ENCODE measurements around the gene RYR3.
A peak's percentile ranks its signal among the peaks of the same experiment; 100 is the strongest.

Gene RYR3

DNA sequence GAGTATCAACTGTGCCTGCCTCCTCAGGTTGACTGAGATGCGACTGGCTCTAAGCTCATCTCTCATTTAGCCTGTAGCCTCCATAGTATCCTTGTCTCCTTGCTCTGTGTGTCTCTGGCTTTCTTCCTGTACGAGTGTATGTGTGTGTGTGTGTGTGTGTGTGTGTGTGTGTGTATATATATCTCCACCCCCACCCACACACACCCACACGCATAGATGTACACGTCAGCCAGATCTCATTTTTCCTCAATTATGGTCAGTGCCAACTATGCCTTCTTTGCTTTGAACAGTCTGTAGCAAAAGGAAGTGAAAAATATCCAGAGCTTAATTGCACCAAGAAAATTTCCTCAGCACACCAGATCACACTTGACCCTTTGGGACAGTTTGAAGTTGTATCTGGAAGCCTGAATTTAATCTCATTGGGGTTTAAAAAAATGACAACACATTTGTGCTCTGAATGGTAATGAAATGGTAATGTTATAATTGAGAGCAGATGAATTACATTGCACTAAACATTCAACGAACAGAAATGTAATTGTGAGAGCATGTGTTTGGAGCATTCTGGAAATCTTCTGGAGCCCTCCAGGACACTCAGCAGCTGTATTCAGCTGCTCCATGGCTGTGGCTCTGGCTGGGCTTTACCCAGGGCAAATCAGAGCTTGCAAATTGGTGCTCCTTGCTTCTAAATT is 63.6 kb downstream of the RYR3 start:
- DNase-seq (ENCODE audit: low spot score) (no peak), ATAC-seq (ENCODE audit: low read depth) (peak; percentile 35)
- Histone ChIP-seq H3K4me1 (ENCODE audit: insufficient read depth, poor library complexity, severe bottlenecking) (no peaks in the 10 kb centered on the region), H3K36me3 (ENCODE audit: low read depth) (no peaks in the 10 kb centered on the region), H3K27me3 (ENCODE audit: insufficient read depth, poor library complexity, severe bottlenecking) (peaks cover 4% of the 10 kb centered on the region), H3K4me3 (ENCODE audit: severe bottlenecking) (no peak overlapping the region), H3K27ac (ENCODE audit: poor library complexity, severe bottlenecking) (no peak overlapping the region), H3K9me3 (ENCODE audit: severe bottlenecking) (no peaks in the 10 kb centered on the region)
- TF ChIP-seq, protein P1, sequence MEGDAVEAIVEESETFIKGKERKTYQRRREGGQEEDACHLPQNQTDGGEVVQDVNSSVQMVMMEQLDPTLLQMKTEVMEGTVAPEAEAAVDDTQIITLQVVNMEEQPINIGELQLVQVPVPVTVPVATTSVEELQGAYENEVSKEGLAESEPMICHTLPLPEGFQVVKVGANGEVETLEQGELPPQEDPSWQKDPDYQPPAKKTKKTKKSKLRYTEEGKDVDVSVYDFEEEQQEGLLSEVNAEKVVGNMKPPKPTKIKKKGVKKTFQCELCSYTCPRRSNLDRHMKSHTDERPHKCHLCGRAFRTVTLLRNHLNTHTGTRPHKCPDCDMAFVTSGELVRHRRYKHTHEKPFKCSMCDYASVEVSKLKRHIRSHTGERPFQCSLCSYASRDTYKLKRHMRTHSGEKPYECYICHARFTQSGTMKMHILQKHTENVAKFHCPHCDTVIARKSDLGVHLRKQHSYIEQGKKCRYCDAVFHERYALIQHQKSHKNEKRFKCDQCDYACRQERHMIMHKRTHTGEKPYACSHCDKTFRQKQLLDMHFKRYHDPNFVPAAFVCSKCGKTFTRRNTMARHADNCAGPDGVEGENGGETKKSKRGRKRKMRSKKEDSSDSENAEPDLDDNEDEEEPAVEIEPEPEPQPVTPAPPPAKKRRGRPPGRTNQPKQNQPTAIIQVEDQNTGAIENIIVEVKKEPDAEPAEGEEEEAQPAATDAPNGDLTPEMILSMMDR (IDR thresholded peaks at IDR 0.05; ENCODE audit: poor library complexity, severe bottlenecking): no peak

DNA sequence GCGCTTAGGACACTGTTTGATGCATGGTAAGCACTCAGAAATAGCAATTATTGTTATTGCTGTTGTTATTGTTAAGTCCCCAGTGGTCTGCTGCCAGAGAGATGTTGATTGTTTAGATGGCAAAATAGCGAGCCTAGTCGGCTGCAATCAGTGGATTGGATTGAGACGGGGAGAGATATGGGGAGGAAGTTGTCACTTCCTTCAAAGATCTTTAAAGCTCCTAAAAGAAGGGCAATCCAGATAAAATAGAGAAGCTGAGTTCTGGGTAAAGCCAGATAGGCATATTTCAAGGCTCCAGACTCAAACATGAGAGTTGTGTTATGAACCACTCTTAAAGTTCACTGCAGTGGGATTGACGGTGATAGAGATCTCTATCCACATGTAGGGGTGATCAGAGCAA is 64.5 kb downstream of the RYR3 start:
- TF ChIP-seq, protein P1 (IDR thresholded peaks at IDR 0.05; ENCODE audit: poor library complexity, severe bottlenecking): no peak
- Histone ChIP-seq H3K4me1 (ENCODE audit: insufficient read depth, poor library complexity, severe bottlenecking) (no peaks in the 10 kb centered on the region), H3K36me3 (ENCODE audit: low read depth) (no peaks in the 10 kb centered on the region), H3K9me3 (ENCODE audit: severe bottlenecking) (no peaks in the 10 kb centered on the region), H3K27me3 (ENCODE audit: insufficient read depth, poor library complexity, severe bottlenecking) (no peaks in the 10 kb centered on the region), H3K27ac (ENCODE audit: poor library complexity, severe bottlenecking) (no peak overlapping the region), H3K4me3 (ENCODE audit: severe bottlenecking) (no peak overlapping the region)
- ATAC-seq (ENCODE audit: low read depth): no peak
- no peak for DNase-seq (ENCODE audit: low spot score)

DNA sequence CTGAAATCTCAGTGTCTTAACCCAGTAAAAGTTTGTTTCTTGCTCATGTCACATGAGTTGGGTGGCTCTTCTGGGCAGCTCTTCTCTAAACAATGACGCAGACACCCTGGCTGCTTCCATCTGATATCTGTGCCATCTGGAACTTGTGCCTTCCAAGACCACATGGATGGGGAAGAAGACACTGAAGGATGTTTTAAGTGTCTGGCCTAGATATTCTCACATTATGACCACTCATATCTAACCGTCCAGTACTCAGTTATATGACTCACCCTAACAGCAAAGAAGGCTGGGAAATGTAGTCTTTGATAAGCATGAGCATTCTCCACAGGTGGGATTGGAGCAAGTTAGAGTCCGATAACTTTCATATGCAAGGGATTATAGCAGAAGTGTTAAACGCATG is 66.4 kb downstream of the RYR3 start:
- Histone ChIP-seq H3K36me3 (ENCODE audit: low read depth) (no peaks in the 10 kb centered on the region), H3K9me3 (ENCODE audit: severe bottlenecking) (no peaks in the 10 kb centered on the region), H3K4me1 (ENCODE audit: insufficient read depth, poor library complexity, severe bottlenecking) (no peaks in the 10 kb centered on the region), H3K27me3 (ENCODE audit: insufficient read depth, poor library complexity, severe bottlenecking) (no peaks in the 10 kb centered on the region), H3K4me3 (ENCODE audit: severe bottlenecking) (no peak overlapping the region), H3K27ac (ENCODE audit: poor library complexity, severe bottlenecking) (no peak overlapping the region)
- TF ChIP-seq, protein P1 (IDR thresholded peaks at IDR 0.05; ENCODE audit: poor library complexity, severe bottlenecking): no peak
- no peak for ATAC-seq (ENCODE audit: low read depth)
- no peak for DNase-seq (ENCODE audit: low spot score)

DNA sequence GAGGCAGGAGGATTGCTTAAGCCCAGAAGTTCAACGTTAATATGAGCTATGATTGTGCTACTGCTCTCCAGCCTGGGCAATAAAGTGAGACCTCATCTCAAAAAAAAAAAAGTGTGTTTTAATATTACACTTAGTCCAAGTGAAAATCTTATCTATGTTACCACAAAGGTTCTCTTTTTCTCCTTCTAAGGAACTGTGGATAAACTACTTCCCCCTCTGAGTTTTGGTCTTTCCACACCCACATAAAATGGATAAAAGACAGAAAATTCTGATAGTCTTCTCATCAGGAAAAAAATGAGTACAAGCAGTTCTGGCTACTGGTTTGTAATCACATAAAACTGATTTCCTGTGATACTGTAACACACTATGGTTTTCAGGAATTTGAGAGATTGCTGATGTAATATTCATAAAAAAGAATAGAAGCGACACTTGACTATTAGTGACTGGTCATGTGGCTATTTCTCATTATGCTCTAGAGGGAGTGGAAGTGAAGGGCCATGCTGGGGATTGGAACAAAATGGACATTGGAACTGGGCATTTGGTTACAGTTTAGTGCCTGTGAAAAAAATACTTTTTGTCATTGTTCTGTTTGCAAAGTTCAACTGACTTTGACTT is 68.2 kb downstream of the RYR3 start:
- H3K4me3 ChIP-seq (ENCODE audit: severe bottlenecking): no peak overlapping the region
- no peak for ATAC-seq (ENCODE audit: low read depth)
- no peak overlapping the region for H3K27ac ChIP-seq (ENCODE audit: poor library complexity, severe bottlenecking)
- H3K4me1 ChIP-seq (ENCODE audit: insufficient read depth, poor library complexity, severe bottlenecking): no peaks in the 10 kb centered on the region
- DNase-seq (ENCODE audit: low spot score): no peak
- H3K36me3 ChIP-seq (ENCODE audit: low read depth): no peaks in the 10 kb centered on the region
- no peaks in the 10 kb centered on the region for H3K9me3 ChIP-seq (ENCODE audit: severe bottlenecking)
- H3K27me3 ChIP-seq (ENCODE audit: insufficient read depth, poor library complexity, severe bottlenecking): no peaks in the 10 kb centered on the region
- TF ChIP-seq, protein P1 (IDR thresholded peaks at IDR 0.05; ENCODE audit: poor library complexity, severe bottlenecking): no peak

DNA sequence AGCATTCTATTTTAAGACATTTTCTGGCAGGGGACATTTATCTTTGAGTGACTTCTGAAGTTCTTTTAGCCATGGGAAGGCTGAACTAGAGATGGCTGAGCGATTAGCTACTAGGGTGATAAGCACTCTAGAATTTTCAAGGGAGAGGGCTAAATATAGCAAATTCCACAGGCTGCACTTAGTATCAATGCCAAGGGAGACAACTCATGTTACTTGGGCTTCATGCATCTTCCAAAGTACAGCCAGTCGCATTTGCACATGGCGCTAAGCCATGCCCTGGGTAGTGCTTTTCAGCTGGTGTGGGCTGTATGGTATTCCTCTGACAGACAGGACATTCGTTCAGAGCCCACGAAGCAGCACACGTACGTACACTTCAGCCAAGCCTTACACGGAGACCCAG is 69.6 kb downstream of the RYR3 start:
- ATAC-seq (ENCODE audit: low read depth) (no peak), DNase-seq (ENCODE audit: low spot score) (no peak)
- H3K9me3 ChIP-seq (ENCODE audit: severe bottlenecking): no peaks in the 10 kb centered on the region
- no peaks in the 10 kb centered on the region for H3K4me1 ChIP-seq (ENCODE audit: insufficient read depth, poor library complexity, severe bottlenecking)
- H3K4me3 ChIP-seq (ENCODE audit: severe bottlenecking): no peak overlapping the region
- TF ChIP-seq, protein P1 (IDR thresholded peaks at IDR 0.05; ENCODE audit: poor library complexity, severe bottlenecking): no peak
- no peaks in the 10 kb centered on the region for H3K27me3 ChIP-seq (ENCODE audit: insufficient read depth, poor library complexity, severe bottlenecking)
- H3K36me3 ChIP-seq (ENCODE audit: low read depth): no peaks in the 10 kb centered on the region
- no peak overlapping the region for H3K27ac ChIP-seq (ENCODE audit: poor library complexity, severe bottlenecking)
